ENCODE results near the gene ACTN1. TPM values are rescaled to one million over a fixed set of nuclear protein-coding genes. Genes with fewer than 3 reads are reported as not detected.

Gene ACTN1
- total RNA-seq, 1 donor from 2014 or later = 70.7 TPM

DNA sequence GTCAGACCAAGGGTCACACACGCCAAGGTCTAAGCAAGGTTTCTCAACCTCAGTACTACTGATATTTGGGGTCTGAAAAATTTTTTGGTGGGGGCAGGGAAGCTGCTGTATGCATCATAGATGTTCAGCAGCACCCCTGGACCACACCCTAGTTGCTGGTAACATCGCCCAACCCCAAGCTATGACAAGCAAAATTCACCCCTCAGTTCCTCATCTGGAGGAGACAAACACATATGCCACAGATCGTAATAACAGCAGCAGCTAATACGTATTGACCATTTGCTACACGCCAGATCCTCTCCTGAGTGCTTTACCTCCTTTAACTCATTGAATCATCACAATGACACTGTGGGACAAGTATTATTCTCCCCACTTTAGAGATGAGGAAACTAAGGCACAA, 46.4 kb downstream of the ACTN1 start:
- Mint-ChIP-seq H3K36me3 (peaks cover 3% of the 10 kb centered on the region), H3K4me1 (peaks cover 42% of the 10 kb centered on the region), H3K4me3 (no peak overlapping the region)

DNA sequence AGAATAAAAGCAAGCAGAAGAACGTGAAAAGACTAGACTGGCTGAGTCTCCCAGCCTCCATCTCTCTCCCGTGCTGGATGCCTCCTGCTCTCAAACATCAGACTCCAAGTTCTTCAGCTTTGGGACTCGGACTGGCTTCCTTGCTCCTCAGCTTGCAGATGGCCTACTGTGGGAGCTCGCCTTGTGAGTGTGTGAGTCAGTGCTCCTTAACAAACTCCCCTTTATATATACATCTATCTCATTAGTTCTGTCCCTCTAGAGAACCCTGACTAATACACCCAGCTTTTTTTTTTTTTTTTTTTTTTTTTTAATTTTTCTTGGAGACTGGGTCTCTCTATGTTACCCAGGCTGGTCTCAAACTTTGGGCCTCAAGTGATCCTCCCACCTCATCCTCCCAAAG, 46.9 kb downstream of the ACTN1 start:
- no peak for DNase-seq (ENCODE audit: low spot score)
- peaks cover 70% of the 10 kb centered on the region for H4K20me1 ChIP-seq (ENCODE audit: low read depth)
- no peak overlapping the region for H3K27ac ChIP-seq
- Mint-ChIP-seq H3K27me3 (ENCODE audit: insufficient read depth, low read depth) (peaks cover 3% of the 10 kb centered on the region), H3K36me3 (peaks cover 3% of the 10 kb centered on the region), H3K4me1 (peaks cover 45% of the 10 kb centered on the region), H3K4me3 (no peak overlapping the region), H3K9me3 (no peaks in the 10 kb centered on the region), H3K27ac (no peak overlapping the region)
- H3K9ac ChIP-seq = no peak overlapping the region
- no peaks in the 10 kb centered on the region for H3K9me3 ChIP-seq (ENCODE audit: low read depth)
- no peak overlapping the region for H3K4me2 ChIP-seq
- no peaks in the 10 kb centered on the region for H3K36me3 ChIP-seq
- peaks cover 16% of the 10 kb centered on the region for H3K4me1 ChIP-seq
- H3K79me2 ChIP-seq (ENCODE audit: low read depth) = peaks cover 90% of the 10 kb centered on the region
- H3F3A ChIP-seq (ENCODE audit: low read depth) = no peaks in the 10 kb centered on the region
- H3K27me3 ChIP-seq = no peaks in the 10 kb centered on the region
- TF ChIP-seq EZH2phosphoT487 (IDR thresholded peaks at IDR 0.05) (no peak), CTCF (IDR thresholded peaks at IDR 0.05) (no peak), EZH2 (IDR thresholded peaks at IDR 0.05) (no peak)
- no peak overlapping the region for H2AFZ ChIP-seq (replicated peaks)
- H3K4me3 ChIP-seq = no peak overlapping the region

More for the DNA sequence above, 46.4 kb downstream of the ACTN1 start:
- Histone ChIP-seq H3K27me3 (no peaks in the 10 kb centered on the region), H4K20me1 (ENCODE audit: low read depth) (peaks cover 74% of the 10 kb centered on the region), H2AFZ (replicated peaks) (no peak overlapping the region), H3K79me2 (ENCODE audit: low read depth) (peaks cover 92% of the 10 kb centered on the region), H3K9me3 (ENCODE audit: low read depth) (no peaks in the 10 kb centered on the region), H3K27ac (no peak overlapping the region), H3F3A (ENCODE audit: low read depth) (no peaks in the 10 kb centered on the region), H3K9ac (no peak overlapping the region), H3K4me1 (peaks cover 16% of the 10 kb centered on the region), H3K4me3 (no peak overlapping the region), H3K36me3 (no peaks in the 10 kb centered on the region), H3K4me2 (no peak overlapping the region)
- no peak overlapping the region for H3K27ac Mint-ChIP-seq
- peaks cover 3% of the 10 kb centered on the region for H3K27me3 Mint-ChIP-seq (ENCODE audit: insufficient read depth, low read depth)
- no peak for DNase-seq (ENCODE audit: low spot score)
- TF ChIP-seq CTCF (IDR thresholded peaks at IDR 0.05) = no peak
- no peak for TF ChIP-seq EZH2 (IDR thresholded peaks at IDR 0.05)
- TF ChIP-seq EZH2phosphoT487 (IDR thresholded peaks at IDR 0.05) = no peak
- H3K9me3 Mint-ChIP-seq = no peaks in the 10 kb centered on the region

DNA sequence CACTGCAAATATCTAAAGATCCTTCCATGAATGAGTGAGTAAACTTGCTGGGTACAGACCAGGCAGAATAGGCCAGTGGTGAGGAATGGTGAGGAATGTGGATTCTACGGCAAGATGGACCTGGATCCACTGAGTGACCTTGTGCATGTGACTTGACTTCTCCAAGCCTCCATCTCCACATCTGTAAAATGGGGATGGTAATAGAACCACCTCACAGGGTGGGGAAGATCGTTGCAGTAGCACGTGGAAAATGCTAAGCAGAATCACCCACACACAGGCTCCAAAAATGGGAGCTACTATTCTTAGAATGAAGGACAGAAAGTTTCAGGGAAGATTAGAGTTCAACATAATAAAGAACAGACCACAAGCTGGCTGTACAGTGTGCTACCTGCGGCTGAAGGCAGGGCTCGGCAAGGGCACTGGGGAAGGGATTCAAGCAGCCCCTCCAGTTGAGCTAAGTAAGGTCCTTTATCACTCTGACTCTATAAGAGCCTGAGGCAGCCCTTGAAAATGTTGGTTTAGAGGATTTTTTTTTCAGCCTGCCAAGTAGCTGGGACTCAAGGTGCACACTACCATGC, 47.5 kb downstream of the ACTN1 start:
- H2AFZ ChIP-seq (replicated peaks) = no peak overlapping the region
- H3K27ac Mint-ChIP-seq = no peak overlapping the region
- H3K4me1 Mint-ChIP-seq = peaks cover 41% of the 10 kb centered on the region
- peaks cover 1% of the 10 kb centered on the region for H3K9me3 Mint-ChIP-seq
- peak overlapping the region; percentile 5 for H3K4me3 Mint-ChIP-seq
- peaks cover 90% of the 10 kb centered on the region for H3K79me2 ChIP-seq (ENCODE audit: low read depth)
- no peaks in the 10 kb centered on the region for H3F3A ChIP-seq (ENCODE audit: low read depth)
- H3K27me3 Mint-ChIP-seq (ENCODE audit: insufficient read depth, low read depth) = peaks cover 3% of the 10 kb centered on the region
- H3K27ac ChIP-seq = no peak overlapping the region
- H3K9me3 ChIP-seq (ENCODE audit: low read depth) = no peaks in the 10 kb centered on the region
- TF ChIP-seq CTCF (IDR thresholded peaks at IDR 0.05) (no peak), EZH2 (IDR thresholded peaks at IDR 0.05) (no peak), EZH2phosphoT487 (IDR thresholded peaks at IDR 0.05) (no peak)
- no peaks in the 10 kb centered on the region for H3K36me3 ChIP-seq
- no peak for DNase-seq (ENCODE audit: low spot score)
- H3K36me3 Mint-ChIP-seq = peaks cover 6% of the 10 kb centered on the region
- peaks cover 16% of the 10 kb centered on the region for H3K4me1 ChIP-seq
- H3K4me2 ChIP-seq = no peak overlapping the region
- no peak overlapping the region for H3K4me3 ChIP-seq
- no peak overlapping the region for H3K9ac ChIP-seq
- H3K27me3 ChIP-seq = no peaks in the 10 kb centered on the region
- peaks cover 63% of the 10 kb centered on the region for H4K20me1 ChIP-seq (ENCODE audit: low read depth)
